Measurements from ENCODE around the gene LRPAP1.
"Not testable (repeated sequence)": the region's sequence is repeated elsewhere in the genome, so short reads cannot be mapped to it uniquely, and the experiment has no call there.

LRPAP1 gene

GRCh38 chr4:3462321-3462789, 69.9 kb downstream of the LRPAP1 start:
- in situ Hi-C loops (cut with MboI; ENCODE audit: low pct_unique_long_range_greater_than_20kb, low sequenced_read_pairs, unreplicated experiment) = no loop called here
- TF ChIP-seq, protein P1, sequence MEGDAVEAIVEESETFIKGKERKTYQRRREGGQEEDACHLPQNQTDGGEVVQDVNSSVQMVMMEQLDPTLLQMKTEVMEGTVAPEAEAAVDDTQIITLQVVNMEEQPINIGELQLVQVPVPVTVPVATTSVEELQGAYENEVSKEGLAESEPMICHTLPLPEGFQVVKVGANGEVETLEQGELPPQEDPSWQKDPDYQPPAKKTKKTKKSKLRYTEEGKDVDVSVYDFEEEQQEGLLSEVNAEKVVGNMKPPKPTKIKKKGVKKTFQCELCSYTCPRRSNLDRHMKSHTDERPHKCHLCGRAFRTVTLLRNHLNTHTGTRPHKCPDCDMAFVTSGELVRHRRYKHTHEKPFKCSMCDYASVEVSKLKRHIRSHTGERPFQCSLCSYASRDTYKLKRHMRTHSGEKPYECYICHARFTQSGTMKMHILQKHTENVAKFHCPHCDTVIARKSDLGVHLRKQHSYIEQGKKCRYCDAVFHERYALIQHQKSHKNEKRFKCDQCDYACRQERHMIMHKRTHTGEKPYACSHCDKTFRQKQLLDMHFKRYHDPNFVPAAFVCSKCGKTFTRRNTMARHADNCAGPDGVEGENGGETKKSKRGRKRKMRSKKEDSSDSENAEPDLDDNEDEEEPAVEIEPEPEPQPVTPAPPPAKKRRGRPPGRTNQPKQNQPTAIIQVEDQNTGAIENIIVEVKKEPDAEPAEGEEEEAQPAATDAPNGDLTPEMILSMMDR (IDR thresholded peaks at IDR 0.05; ENCODE audit: extremely low read depth, insufficient read depth, missing control alignments) = no peak
- no peak for DNase-seq (ENCODE audit: low spot score)

- no peak for DNase-seq (ENCODE audit: low spot score)
- in situ Hi-C loops (cut with MboI; ENCODE audit: low pct_unique_long_range_greater_than_20kb, low sequenced_read_pairs, unreplicated experiment) = no loop called here
- TF ChIP-seq, protein P1 (IDR thresholded peaks at IDR 0.05; ENCODE audit: extremely low read depth, insufficient read depth, missing control alignments) = no peak
These were observed 70.5 kb downstream of the LRPAP1 start for GRCh38 chr4:3461515-3462291.

- TF ChIP-seq, protein P1 (IDR thresholded peaks at IDR 0.05; ENCODE audit: extremely low read depth, insufficient read depth, missing control alignments) = no peak
- in situ Hi-C loops (cut with MboI; ENCODE audit: low pct_unique_long_range_greater_than_20kb, low sequenced_read_pairs, unreplicated experiment) = no loop called here
- no peak for DNase-seq (ENCODE audit: low spot score)
These were observed 71.3 kb downstream of the LRPAP1 start for GRCh38 chr4:3460926-3461325.

- in situ Hi-C loops (cut with MboI; ENCODE audit: low pct_unique_long_range_greater_than_20kb, low sequenced_read_pairs, unreplicated experiment) = loop anchor here (10.0 kb wide), 1 partner anchor 114 kb away; no protein-coding TSS in a partner anchor
- not testable (repeated sequence) for DNase-seq (ENCODE audit: low spot score)
These were observed 73.1 kb downstream of the LRPAP1 start for GRCh38 chr4:3459156-3459555.

DNA sequence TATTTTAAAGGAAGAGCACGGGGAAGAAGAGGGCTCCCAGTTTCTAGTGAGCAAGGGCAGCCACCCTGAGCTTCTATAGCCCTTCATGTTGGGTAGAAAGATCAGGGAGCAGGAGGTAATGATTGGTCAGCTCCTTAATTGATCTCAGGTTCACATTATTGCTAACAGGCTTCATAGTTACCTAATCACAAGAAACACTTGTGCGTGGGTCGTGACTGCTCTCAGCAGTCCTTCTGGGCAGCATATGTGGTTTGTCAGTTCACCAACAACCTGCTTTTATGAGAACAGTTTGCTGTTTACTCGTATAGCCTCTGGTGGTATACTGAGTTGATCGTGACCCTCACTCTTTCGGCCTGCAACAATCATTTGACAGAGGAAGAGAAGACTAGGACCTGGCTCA, 73.9 kb downstream of the LRPAP1 start:
- TF ChIP-seq, protein P1 (IDR thresholded peaks at IDR 0.05; ENCODE audit: extremely low read depth, insufficient read depth, missing control alignments) = no peak
- in situ Hi-C loops (cut with MboI; ENCODE audit: low pct_unique_long_range_greater_than_20kb, low sequenced_read_pairs, unreplicated experiment) = loop anchor here (10.0 kb wide), 1 partner anchor 114 kb away; no protein-coding TSS in a partner anchor
- no peak for DNase-seq (ENCODE audit: low spot score)

DNA sequence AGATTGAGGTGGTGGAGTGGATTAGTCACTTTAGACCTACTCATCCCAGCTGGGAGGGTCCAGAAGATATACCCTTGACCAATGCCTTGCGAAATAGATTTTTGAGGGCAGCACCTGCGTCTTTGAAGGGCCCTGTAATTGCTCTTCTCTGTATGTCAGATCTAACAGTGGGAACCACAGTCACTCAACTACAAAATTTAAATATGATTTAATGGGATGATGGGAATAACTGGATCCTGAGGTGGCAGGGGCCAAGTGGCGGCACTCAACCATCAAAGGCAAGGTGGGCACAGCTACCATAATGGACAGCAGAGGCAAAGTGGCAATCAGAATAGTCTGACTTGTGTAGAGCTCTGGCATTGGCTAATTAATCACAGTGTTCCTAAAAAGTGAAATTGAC, 76.6 kb downstream of the LRPAP1 start:
- in situ Hi-C loops (cut with MboI; ENCODE audit: low pct_unique_long_range_greater_than_20kb, low sequenced_read_pairs, unreplicated experiment) = loop anchor here (10.0 kb wide), 1 partner anchor 111 kb away; no protein-coding TSS in a partner anchor
- not testable (repeated sequence) for DNase-seq (ENCODE audit: low spot score)

All from GM13977 (cell line).